ENCODE measurements around the gene TFEB. TPM values are rescaled to one million over a fixed set of nuclear protein-coding genes. Genes with fewer than 3 reads are reported as not detected.
A peak's percentile ranks its signal among the peaks of the same experiment; 100 is the strongest.
"Not testable (repeated sequence)": the region's sequence is repeated elsewhere in the genome, so short reads cannot be mapped to it uniquely, and the experiment has no call there.

TFEB gene
- total RNA-seq, 4 donors from 2014 or later, result 24.2 to 46.7 (median 33.1) TPM

DNA sequence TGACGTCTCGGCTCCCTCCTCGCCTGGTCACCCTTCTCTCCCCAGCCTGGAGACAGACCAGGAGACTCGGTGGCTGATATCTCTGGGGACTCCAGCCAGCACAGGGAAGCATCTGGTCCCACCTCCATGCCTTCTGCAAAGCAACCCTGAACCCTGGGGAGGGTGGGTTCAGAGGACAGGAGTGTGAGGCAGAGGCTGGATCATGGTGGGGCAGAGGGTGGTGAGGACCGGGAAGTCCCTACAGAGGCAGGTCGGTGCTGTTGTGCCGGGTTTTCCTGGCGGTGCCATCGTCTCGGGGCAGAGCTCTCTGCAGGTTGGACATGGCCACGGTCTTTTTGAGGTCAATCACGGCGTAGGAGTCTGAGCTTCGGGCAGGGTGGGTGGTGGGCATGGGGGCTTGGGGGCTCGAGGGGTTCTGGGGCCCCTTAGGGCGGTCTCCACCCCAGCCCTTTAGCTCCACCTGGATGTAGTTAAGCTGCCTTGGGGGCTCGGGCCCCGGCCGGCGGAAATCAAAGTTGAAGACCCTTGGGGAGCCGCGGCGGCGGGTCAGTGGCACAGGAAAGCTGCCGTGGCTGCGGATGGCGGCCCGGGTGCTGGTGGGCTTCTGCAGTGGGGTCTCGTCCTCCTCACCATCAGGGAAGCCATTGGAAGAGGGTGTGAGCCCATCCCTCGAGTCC lies 35.1 kb upstream of the TFEB start:
- H3K9me3 ChIP-seq, result no peaks in the 10 kb centered on the region
- peaks cover 38 to 65% (median 60%) of the 10 kb centered on the region in 4 donors for H3K36me3 ChIP-seq
- H3K4me3 ChIP-seq, result no peak overlapping the region
- no peaks in the 10 kb centered on the region for H3K27me3 ChIP-seq
- peaks cover 12 to 17% (median 15%) of the 10 kb centered on the region in 4 donors for H3K4me1 ChIP-seq
- DNase-seq (ENCODE audit: extremely low spot score), result no peak
- intact Hi-C loops (cut with DNase I), result loop anchor here (10.0 kb wide), 1 partner anchor 66 kb away; no protein-coding TSS in a partner anchor
- TF ChIP-seq, protein P1, sequence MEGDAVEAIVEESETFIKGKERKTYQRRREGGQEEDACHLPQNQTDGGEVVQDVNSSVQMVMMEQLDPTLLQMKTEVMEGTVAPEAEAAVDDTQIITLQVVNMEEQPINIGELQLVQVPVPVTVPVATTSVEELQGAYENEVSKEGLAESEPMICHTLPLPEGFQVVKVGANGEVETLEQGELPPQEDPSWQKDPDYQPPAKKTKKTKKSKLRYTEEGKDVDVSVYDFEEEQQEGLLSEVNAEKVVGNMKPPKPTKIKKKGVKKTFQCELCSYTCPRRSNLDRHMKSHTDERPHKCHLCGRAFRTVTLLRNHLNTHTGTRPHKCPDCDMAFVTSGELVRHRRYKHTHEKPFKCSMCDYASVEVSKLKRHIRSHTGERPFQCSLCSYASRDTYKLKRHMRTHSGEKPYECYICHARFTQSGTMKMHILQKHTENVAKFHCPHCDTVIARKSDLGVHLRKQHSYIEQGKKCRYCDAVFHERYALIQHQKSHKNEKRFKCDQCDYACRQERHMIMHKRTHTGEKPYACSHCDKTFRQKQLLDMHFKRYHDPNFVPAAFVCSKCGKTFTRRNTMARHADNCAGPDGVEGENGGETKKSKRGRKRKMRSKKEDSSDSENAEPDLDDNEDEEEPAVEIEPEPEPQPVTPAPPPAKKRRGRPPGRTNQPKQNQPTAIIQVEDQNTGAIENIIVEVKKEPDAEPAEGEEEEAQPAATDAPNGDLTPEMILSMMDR (IDR thresholded peaks at IDR 0.05), result no peak
- TF ChIP-seq POLR2A (IDR thresholded peaks at IDR 0.05; ENCODE audit: low read depth) (no peak), POLR2AphosphoS5 (IDR thresholded peaks at IDR 0.05) (no peak), EP300 (IDR thresholded peaks at IDR 0.05) (no peak)
- 88% methylated on average over 13 of the region's 30 CpGs for WGBS
- no peak overlapping the region for H3K27ac ChIP-seq (replicated peaks in 1 of 4)

DNA sequence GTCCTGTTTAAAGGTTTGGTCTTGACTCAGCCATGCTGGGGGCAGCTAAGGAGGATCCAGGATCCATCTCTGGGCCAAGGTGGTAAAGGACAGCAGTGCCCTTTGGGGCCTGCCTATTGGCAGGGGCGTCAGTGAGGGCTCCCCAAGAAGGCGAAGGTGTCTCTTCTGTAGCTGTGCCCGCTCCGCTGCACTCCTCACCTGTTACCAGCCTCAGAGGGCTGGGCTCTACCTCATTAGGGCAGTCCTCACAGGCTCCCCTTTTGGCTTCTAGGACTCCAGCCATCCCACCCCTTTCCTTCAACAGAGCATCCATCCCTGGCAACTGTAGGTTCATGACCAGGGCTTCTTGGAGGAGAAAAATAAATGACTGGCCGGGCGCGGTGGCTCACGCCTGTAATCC lies 34.0 kb upstream of the TFEB start:
- Histone ChIP-seq H3K9me3 (no peaks in the 10 kb centered on the region), H3K4me1 (peaks cover 12 to 17% (median 15%) of the 10 kb centered on the region in 4 donors), H3K4me3 (no peak overlapping the region), H3K27me3 (no peaks in the 10 kb centered on the region), H3K36me3 (peaks cover 28 to 53% (median 48%) of the 10 kb centered on the region in 4 donors), H3K27ac (replicated peaks in 1 of 4) (no peak overlapping the region)
- no peak for DNase-seq (ENCODE audit: extremely low spot score)
- intact Hi-C loops (cut with DNase I), result no loop called here
- TF ChIP-seq, protein P1 (IDR thresholded peaks at IDR 0.05), result no peak
- TF ChIP-seq EP300 (IDR thresholded peaks at IDR 0.05), result no peak
- no peak for TF ChIP-seq POLR2AphosphoS5 (IDR thresholded peaks at IDR 0.05)
- no peak for TF ChIP-seq POLR2A (IDR thresholded peaks at IDR 0.05; ENCODE audit: low read depth)
- 97% methylated on average over 8 of the region's 8 CpGs for WGBS

DNA sequence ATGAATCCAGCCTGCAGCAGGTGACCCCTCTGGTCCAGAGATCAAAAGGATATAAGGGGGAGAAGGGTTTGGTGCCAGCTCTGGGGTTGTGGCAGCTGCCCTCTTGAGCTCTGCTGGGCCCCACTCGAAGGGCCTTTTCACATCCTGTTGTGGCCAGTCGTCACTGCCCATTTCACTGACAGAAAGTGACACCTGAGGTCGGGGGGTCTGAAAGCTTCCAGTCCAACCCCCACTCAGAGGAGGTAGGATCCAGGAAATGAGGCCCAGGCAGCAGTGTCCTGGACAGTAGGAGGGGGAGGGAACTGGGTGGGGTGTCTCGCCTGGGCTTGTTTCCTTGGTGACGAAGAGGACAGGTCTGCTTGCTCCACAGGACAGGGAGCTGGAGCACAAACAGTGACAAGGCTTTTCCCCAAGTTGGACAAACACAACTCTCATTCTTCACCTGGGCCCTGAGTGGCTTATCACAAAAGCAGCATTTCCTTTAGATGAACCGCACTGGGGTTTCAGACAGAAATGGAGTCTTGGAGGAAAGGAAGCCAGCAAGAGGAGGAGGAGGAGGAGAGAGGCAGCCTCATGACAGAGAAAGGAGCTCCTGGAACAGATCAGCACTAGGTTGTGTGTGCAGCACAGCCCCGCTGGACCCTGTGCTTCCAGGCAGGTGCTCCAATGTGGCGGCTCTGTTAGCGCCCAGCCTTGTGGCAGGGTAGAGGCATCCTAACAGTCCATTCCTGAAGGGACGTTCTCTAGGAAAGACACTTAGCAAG lies 33.3 kb upstream of the TFEB start:
- H3K4me3 ChIP-seq, result no peak overlapping the region
- WGBS, result 70% methylated on average over 10 of the region's 10 CpGs
- peaks cover 12 to 17% (median 15%) of the 10 kb centered on the region in 4 donors for H3K4me1 ChIP-seq
- H3K9me3 ChIP-seq, result no peaks in the 10 kb centered on the region
- intact Hi-C loops (cut with DNase I), result no loop called here
- peaks cover 25 to 47% (median 42%) of the 10 kb centered on the region in 4 donors for H3K36me3 ChIP-seq
- no peaks in the 10 kb centered on the region for H3K27me3 ChIP-seq
- peak overlapping the region in 2 of 4 donors; percentile 54 to 64 for H3K27ac ChIP-seq (replicated peaks in 1 of 4)
- TF ChIP-seq POLR2A (IDR thresholded peaks at IDR 0.05; ENCODE audit: low read depth) (no peak), EP300 (IDR thresholded peaks at IDR 0.05) (no peak), POLR2AphosphoS5 (IDR thresholded peaks at IDR 0.05) (no peak)
- TF ChIP-seq, protein P1 (IDR thresholded peaks at IDR 0.05), result no peak
- no peak for DNase-seq (ENCODE audit: extremely low spot score)

DNA sequence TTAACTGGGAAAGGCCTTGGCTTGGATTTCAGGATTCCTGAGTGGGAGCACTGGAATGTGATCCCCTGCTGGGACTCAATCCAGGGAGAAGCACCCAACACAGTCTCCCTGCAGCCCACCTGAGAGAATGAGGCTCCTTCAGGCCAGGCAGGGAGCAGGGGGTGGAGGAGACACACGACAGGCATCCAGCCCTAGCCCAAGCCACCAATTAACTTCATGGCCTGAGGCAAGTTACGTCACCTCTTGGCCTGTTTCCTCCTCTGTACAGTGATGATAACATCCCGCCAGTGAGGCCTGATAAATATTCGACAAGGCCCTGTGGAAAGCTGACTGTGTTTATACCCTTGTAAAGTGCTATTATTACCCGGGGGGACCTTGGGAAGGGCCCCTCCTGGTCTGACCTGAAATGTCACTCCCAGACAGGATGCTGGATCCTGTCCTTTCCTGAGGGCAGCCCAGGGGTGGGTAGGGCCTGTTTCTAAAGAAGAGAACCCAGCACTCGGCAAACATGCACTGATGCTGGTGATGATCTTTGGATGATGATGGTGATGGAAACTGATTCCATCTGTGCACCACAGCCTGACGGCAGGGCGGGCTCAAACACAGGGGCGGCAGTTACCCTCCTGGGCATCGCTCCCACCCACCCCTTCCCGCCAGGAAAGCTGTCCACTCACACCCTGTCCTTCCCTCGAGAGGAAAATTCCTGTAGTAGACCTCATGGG lies 31.9 kb upstream of the TFEB start:
- TF ChIP-seq POLR2A (IDR thresholded peaks at IDR 0.05; ENCODE audit: low read depth), result no peak
- no peak for TF ChIP-seq EP300 (IDR thresholded peaks at IDR 0.05)
- TF ChIP-seq POLR2AphosphoS5 (IDR thresholded peaks at IDR 0.05), result no peak
- TF ChIP-seq, protein P1 (IDR thresholded peaks at IDR 0.05), result no peak
- intact Hi-C loops (cut with DNase I), result no loop called here
- Histone ChIP-seq H3K4me1 (peaks cover 12 to 17% (median 15%) of the 10 kb centered on the region in 4 donors), H3K4me3 (no peak overlapping the region), H3K27me3 (no peaks in the 10 kb centered on the region), H3K36me3 (peaks cover 20 to 32% (median 27%) of the 10 kb centered on the region in 4 donors), H3K27ac (replicated peaks in 1 of 4) (peak overlapping the region; percentile 22 to 64 (median 43)), H3K9me3 (no peaks in the 10 kb centered on the region)
- 47% methylated on average over 8 of the region's 12 CpGs for WGBS
- no peak for DNase-seq (ENCODE audit: extremely low spot score)

DNA sequence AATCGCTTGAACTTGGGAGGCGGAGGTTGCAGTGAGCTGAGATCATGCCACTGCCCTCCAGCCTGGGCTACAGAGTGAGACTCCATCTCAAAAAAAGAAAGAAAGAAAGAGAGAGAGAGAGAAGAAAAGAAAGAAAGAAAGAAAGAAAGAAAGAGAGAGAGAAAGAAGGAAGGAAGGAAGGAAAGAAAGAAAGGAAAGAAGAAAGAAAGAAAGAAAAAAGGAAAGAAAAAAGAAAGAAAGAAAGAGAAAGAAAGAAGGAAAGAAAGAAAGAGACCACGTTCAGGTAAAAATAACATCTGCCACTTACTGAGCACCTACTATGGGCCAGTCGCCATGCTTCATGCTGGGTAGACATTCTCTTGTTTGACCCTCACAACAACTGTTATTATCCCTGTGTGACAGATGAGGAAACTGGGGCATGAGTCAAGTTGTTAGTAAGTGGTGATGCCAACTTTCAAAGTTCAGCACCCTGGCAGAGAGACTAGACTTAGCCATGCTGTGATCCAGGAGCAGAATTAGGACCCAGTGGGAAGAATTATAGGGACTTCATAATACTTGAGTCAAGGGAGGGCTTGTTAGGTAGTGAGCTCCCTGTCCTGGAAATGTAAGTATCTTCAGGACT lies 30.7 kb upstream of the TFEB start:
- H3K4me1 ChIP-seq, result peaks cover 12 to 17% (median 15%) of the 10 kb centered on the region in 4 donors
- 94% methylated on average over 4 of the region's 4 CpGs for WGBS
- intact Hi-C loops (cut with DNase I); DNase-seq (ENCODE audit: extremely low spot score); H3K4me3 ChIP-seq; H3K27me3 ChIP-seq; H3K9me3 ChIP-seq: not testable (repeated sequence)
- peaks cover 9 to 21% (median 16%) of the 10 kb centered on the region in 4 donors for H3K36me3 ChIP-seq
- H3K27ac ChIP-seq (replicated peaks in 1 of 4), result peak overlapping the region in 1 of 4 donors; percentile 64

All from esophagus muscularis mucosa (tissue), 4 donors.